ENCODE data around the gene SH3PXD2B. TPM values are rescaled to one million over a fixed set of nuclear protein-coding genes. Genes with fewer than 3 reads are reported as not detected.
A peak's percentile ranks its signal among the peaks of the same experiment; 100 is the strongest.

SH3PXD2B gene
- total and polyA plus RNA-seq, 11 donors: 1.1 to 22.7 (median 6.9) TPM

DNA sequence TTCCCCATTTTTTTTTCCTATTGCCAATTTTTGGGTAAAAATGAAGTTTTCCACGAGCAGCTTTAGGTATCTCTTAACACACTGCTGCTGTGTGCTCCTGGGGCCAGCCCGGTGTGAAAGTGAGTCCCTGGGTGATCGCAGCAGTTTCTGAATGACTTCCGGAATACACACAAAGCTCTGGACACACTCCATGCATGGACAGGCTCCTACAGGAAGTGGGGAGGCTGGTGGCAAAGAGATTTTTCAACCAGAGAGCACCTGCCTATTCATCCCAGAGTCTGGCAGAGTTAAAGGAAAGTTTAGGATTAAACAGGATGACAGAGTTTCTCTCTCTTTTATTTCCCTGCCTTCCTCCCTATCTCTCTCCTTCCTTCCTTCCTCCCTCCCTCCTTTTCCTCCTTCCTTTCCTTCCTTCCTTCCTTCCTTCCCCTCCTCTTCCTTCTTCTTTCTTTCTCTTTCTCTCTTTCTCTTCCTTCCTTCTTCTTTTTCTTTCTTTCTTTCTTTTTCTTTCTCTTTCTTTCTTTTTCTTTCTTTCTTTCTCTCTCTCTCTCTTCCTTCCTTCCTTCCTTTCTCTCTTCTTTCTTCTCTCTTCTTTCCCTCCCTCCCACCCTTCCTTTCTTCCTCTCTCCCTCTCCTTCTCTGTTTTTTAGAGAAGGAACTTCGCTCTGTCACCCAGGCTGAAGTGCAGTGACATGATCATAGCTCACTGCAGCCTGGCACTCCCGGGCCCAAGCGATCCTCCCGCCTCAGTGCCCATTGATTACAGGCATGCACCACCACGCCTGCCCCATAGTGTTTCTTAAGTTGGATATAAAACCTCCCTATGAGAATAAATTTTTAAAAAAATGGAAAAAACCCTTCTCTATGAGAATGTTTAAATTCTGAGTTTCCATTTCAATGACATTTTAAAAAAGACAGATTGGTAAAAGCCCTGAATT lies 132.0 kb downstream of the SH3PXD2B start:
- H3K9me3 ChIP-seq: no peaks in the 10 kb centered on the region
- ATAC-seq: no peak
- no peaks in the 10 kb centered on the region for H3K36me3 ChIP-seq
- TF ChIP-seq, protein P1, sequence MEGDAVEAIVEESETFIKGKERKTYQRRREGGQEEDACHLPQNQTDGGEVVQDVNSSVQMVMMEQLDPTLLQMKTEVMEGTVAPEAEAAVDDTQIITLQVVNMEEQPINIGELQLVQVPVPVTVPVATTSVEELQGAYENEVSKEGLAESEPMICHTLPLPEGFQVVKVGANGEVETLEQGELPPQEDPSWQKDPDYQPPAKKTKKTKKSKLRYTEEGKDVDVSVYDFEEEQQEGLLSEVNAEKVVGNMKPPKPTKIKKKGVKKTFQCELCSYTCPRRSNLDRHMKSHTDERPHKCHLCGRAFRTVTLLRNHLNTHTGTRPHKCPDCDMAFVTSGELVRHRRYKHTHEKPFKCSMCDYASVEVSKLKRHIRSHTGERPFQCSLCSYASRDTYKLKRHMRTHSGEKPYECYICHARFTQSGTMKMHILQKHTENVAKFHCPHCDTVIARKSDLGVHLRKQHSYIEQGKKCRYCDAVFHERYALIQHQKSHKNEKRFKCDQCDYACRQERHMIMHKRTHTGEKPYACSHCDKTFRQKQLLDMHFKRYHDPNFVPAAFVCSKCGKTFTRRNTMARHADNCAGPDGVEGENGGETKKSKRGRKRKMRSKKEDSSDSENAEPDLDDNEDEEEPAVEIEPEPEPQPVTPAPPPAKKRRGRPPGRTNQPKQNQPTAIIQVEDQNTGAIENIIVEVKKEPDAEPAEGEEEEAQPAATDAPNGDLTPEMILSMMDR (IDR thresholded peaks at IDR 0.05): no peak
- no peak for TF ChIP-seq POLR2A (IDR thresholded peaks at IDR 0.05)
- WGBS, 4 donors: 69 to 79% (median 74%) methylated on average over 9 of the region's 9 CpGs
- no peaks in the 10 kb centered on the region for H3K27me3 ChIP-seq
- H3K4me1 ChIP-seq: peaks cover 0 to 9% (median 0%) of the 10 kb centered on the region in 12 donors
- no peak overlapping the region for H3K4me3 ChIP-seq
- no peak overlapping the region for H3K27ac ChIP-seq
- intact Hi-C loops (cut with DNase I): no loop called here
- no peak for DNase-seq

DNA sequence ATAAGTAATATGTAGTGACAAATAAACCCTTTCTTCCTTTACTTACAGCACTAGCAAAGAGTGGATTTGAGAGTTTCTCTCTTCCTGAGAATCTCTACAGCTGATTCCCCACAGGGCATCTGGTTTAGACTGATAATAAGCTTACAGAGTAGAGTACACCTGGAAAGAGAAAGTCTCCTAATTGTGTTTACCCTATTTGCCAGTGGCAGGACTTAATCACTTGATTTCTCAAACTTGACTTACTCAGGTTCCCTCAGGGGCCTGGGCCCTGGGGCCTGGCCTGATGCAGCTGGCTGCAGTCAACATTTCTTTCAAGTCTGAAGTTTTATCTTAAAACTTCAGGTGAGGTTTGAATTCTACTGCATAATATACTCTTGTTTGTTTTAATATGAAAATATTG lies 132.7 kb downstream of the SH3PXD2B start:
- TF ChIP-seq, protein P1 (IDR thresholded peaks at IDR 0.05): no peak
- TF ChIP-seq POLR2A (IDR thresholded peaks at IDR 0.05): no peak
- DNase-seq (no peak), ATAC-seq (no peak)
- H3K36me3 ChIP-seq: no peaks in the 10 kb centered on the region
- peaks cover 0 to 9% (median 0%) of the 10 kb centered on the region in 12 donors for H3K4me1 ChIP-seq
- intact Hi-C loops (cut with DNase I): no loop called here
- H3K9me3 ChIP-seq: no peaks in the 10 kb centered on the region
- H3K27me3 ChIP-seq: no peaks in the 10 kb centered on the region
- no peak overlapping the region for H3K27ac ChIP-seq
- no peak overlapping the region for H3K4me3 ChIP-seq

DNA sequence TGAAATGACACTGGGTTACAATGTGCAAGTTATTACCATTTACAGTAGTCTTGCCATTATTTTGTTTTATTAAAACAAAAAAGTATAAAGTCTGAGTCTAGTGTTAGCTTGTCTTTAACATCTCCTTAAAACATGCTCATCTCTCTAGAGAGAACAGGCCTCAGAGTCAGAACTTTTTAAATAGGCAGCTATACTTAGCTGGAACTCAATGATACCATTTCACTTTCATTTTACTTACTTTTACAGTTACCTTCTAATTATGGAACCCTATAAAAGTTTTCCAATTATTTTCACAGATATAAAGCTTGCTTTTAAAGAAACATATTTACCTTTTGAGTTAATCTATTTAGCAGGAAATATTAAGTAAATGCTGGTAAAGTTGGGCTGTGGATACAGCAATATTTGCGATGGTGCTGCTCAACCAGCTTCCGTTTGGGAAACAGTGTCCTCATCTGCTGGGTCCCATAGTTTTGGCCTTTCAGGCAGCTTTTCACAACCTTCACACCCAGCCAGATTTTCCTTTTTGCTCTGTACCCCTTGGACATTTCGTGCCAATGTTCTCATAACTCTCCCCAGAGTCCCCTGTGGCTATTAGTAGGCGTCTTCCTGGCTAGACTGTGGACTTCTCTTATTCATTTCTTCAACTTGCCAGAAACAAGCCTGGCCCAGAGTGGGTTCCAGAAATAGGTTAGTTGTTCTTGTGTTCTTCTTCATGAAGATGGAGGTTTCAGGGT lies 134.4 kb downstream of the SH3PXD2B start:
- 68 to 81% (median 69%) methylated on average over 4 of the region's 4 CpGs for WGBS, 4 donors
- H3K4me3 ChIP-seq: peak overlapping the region in 1 of 12 donors; percentile 33

More for the DNA sequence above, 134.4 kb downstream of the SH3PXD2B start:
- Histone ChIP-seq H3K4me1 (peaks cover 0 to 9% (median 0%) of the 10 kb centered on the region in 12 donors), H3K27ac (peak overlapping the region in 4 of 12 donors; percentile 25 to 50 (median 44)), H3K9me3 (no peaks in the 10 kb centered on the region), H3K36me3 (no peaks in the 10 kb centered on the region), H3K27me3 (no peaks in the 10 kb centered on the region)
- intact Hi-C loops (cut with DNase I): no loop called here
- ATAC-seq (peak in 3 of 4 donors; percentile 22 to 81 (median 70)), DNase-seq (no peak)
- TF ChIP-seq POLR2A (IDR thresholded peaks at IDR 0.05): no peak
- TF ChIP-seq, protein P1 (IDR thresholded peaks at IDR 0.05): no peak
